IMR-90 (cell line): ENCODE data around the gene MSI1. TPM values are rescaled to one million over a fixed set of nuclear protein-coding genes. Genes with fewer than 3 reads are reported as not detected.

Experiments
- ATAC-seq: fragments of 200-7000 bp; cut with Tn5 transposase; 2 replicates; pipeline ENCODE4 v1.9.1; 2020; ENCODE audit warnings: low read depth, mild to moderate bottlenecking, moderate library complexity
- BruUV-seq: library from RNA; stranded (reverse); fragments of 400-500 nt; replicated peaks from 2 replicates; lab custom pipeline; 2021; lab: Mats Ljungman, UMichigan
- CTCF ChIA-PET: fragments of 300-600 bp; formaldehyde crosslinking; extraction: SDS; loops from one replicate; lab custom pipeline; 2021; ENCODE audit warnings: antibody characterized with exemption; lab: Yijun Ruan, JAX
- POLR2A ChIA-PET: fragments of 300-600 bp; sonication (Branson Sonifier 250); formaldehyde crosslinking; loops from one replicate; lab custom pipeline; 2022; ENCODE audit warnings: antibody characterized with exemption; ENCODE audit not compliant: unreplicated experiment; lab: Charles Lee
- DNase-seq: peaks from one replicate; pipeline ENCODE4 v3.0.0; 2013
- H2AFZ ChIP-seq: replicated peaks from 2 replicates; pipeline ENCODE3; 2013; ENCODE audit warnings: low read length, mild to moderate bottlenecking; ENCODE audit not compliant: poor library complexity
- H2AK5ac ChIP-seq: 2 replicates; pipeline ENCODE4 v1.6.1; 2013; ENCODE audit warnings: low read depth, low read length, inconsistent platforms
- H2AK9ac ChIP-seq: replicated peaks from 2 replicates; pipeline ENCODE3; 2013; ENCODE audit warnings: mild to moderate bottlenecking, low read depth, low read length, moderate library complexity; ENCODE audit not compliant: poor library complexity
- H2BK120ac ChIP-seq: 2 replicates; pipeline ENCODE4 v1.6.1; 2013; ENCODE audit warnings: low read depth, low read length, inconsistent platforms
- H2BK15ac ChIP-seq: 3 replicates; pipeline ENCODE4 v1.6.1; 2013; ENCODE audit warnings: low read depth, low read length, inconsistent platforms
- H2BK20ac ChIP-seq: 2 replicates; pipeline ENCODE4 v1.6.1; 2013; ENCODE audit warnings: low read depth, mild to moderate bottlenecking, inconsistent platforms, low read length, moderate library complexity
- H2BK5ac ChIP-seq: 2 replicates; pipeline ENCODE4 v1.6.1; 2013; ENCODE audit warnings: mild to moderate bottlenecking, low read depth, low read length, inconsistent platforms; ENCODE audit not compliant: poor library complexity, severe bottlenecking
- H3K14ac ChIP-seq: replicated peaks from 2 replicates; pipeline ENCODE4 v1.6.1; 2013; ENCODE audit warnings: low read depth, low read length, inconsistent platforms
- H3K18ac ChIP-seq: 2 replicates; pipeline ENCODE4 v1.6.1; 2013; ENCODE audit warnings: low read depth, low read length, control low read depth
- H3K23ac ChIP-seq: 2 replicates; pipeline ENCODE4 v1.6.1; 2013; ENCODE audit warnings: low read depth, low read length, inconsistent platforms
- H3K27ac ChIP-seq: 2 replicates; pipeline ENCODE4 v1.5.1; 2013; ENCODE audit warnings: mild to moderate bottlenecking, control low read depth, low read length; ENCODE audit not compliant: insufficient read depth
- H3K27me3 ChIP-seq: 2 replicates; pipeline ENCODE4 v1.6.1; 2013; ENCODE audit warnings: low read length; ENCODE audit not compliant: control insufficient read depth, insufficient read depth
- H3K36me3 ChIP-seq: 2 replicates; pipeline ENCODE4 v1.6.1; 2013; ENCODE audit warnings: low read length, mixed read lengths; ENCODE audit not compliant: control insufficient read depth, insufficient read depth
- H3K4ac ChIP-seq: 2 replicates; pipeline ENCODE4 v1.6.1; 2013; ENCODE audit warnings: low read depth, low read length, inconsistent platforms
- H3K4me1 ChIP-seq: 2 replicates; pipeline ENCODE4 v1.6.1; 2013; ENCODE audit warnings: low read length, mixed read lengths; ENCODE audit not compliant: control insufficient read depth, insufficient read depth
- H3K4me2 ChIP-seq: 2 replicates; pipeline ENCODE4 v1.6.1; 2013; ENCODE audit warnings: low read depth, mild to moderate bottlenecking, control low read depth, low read length, moderate library complexity
- H3K4me3 ChIP-seq: 2 replicates; pipeline ENCODE4 v1.5.1; 2013; ENCODE audit warnings: low read depth, mild to moderate bottlenecking, control low read depth, low read length, moderate library complexity; ENCODE audit not compliant: insufficient read depth
- H3K56ac ChIP-seq: 2 replicates; pipeline ENCODE4 v1.6.1; 2013; ENCODE audit warnings: low read length, inconsistent platforms; ENCODE audit not compliant: insufficient read depth; ENCODE audit errors: extremely low read depth
- H3K79me1 ChIP-seq, 2 experiments: 2 replicates each; pipeline ENCODE4 v1.6.1; 2013; ENCODE audit warnings: low read length in 2 of 2, inconsistent platforms in 1 of 2, low read depth in 1 of 2
- H3K9ac ChIP-seq: 2 replicates; pipeline ENCODE4 v1.6.1; 2013; ENCODE audit warnings: low read depth, low read length, control low read depth
- H3K9me1 ChIP-seq: 2 replicates; pipeline ENCODE4 v1.6.1; 2013; ENCODE audit warnings: low read length, inconsistent platforms; ENCODE audit not compliant: insufficient read depth
- H3K9me3 ChIP-seq: 2 replicates; pipeline ENCODE4 v1.6.1; 2013; ENCODE audit warnings: low read length; ENCODE audit not compliant: control insufficient read depth, insufficient read depth
- H4K20me1 ChIP-seq: 2 replicates; pipeline ENCODE4 v1.6.1; 2013; ENCODE audit warnings: low read length, inconsistent platforms; ENCODE audit not compliant: insufficient read depth
- H4K5ac ChIP-seq: 2 replicates; pipeline ENCODE4 v1.6.1; 2013; ENCODE audit warnings: mild to moderate bottlenecking, low read depth, low read length, control low read depth
- H4K8ac ChIP-seq, 2 experiments: 2 replicates each; pipeline ENCODE4 v1.6.1; 2013; ENCODE audit warnings: low read depth in 2 of 2, low read length in 2 of 2, control low read depth in 1 of 2, inconsistent platforms in 1 of 2
- H4K91ac ChIP-seq: 2 replicates; pipeline ENCODE4 v1.6.1; 2013; ENCODE audit warnings: low read depth, low read length, inconsistent platforms; ENCODE audit not compliant: insufficient read depth
- CEBPB ChIP-seq: IDR thresholded peaks from 2 replicates; pipeline ENCODE4 v1.6.1; 2012; ENCODE audit warnings: low read depth, low read length, improper control_type of control experiment
- RAD21 ChIP-seq: IDR thresholded peaks from 2 replicates; pipeline ENCODE4 v1.6.1; 2012; ENCODE audit warnings: low read length, improper control_type of control experiment
- WGBS, 2 experiments: methylation state at CpG; one replicate each; pipeline versions ENCODE4 v1.1.5 to v1.1.7; 2013; ENCODE audit warnings: missing lambda C conversion rate in 2 of 2; ENCODE audit not compliant: insufficient read length in 1 of 2; ENCODE audit errors: extremely low coverage in 2 of 2; 5-methylcytosine and 5-hydroxymethylcytosine counted together
- dilution Hi-C: fragments of 300-500 bp; cut with HindIII; formaldehyde crosslinking; loops from one replicate; pipeline ENCODE4 v1.14.3; 2018; ENCODE audit warnings: low sequenced_read_pairs; ENCODE audit not compliant: unreplicated experiment
- in situ Hi-C: fragments of 300-500 bp; cut with MboI; formaldehyde crosslinking; loops from 3 replicates; pipeline ENCODE4 v1.14.3; 2019; ENCODE audit warnings: low sequenced_read_pairs, inconsistent platforms, mixed read lengths
- intact Hi-C: fragments of 100-400 bp; cut with micrococcal nuclease; formaldehyde crosslinking; loops from 2 replicates; pipeline ENCODE4 v1.10.0; 2022
- polyA plus RNA-seq, 3 experiments: library from polyadenylated mRNA; depleted of rRNA; stranded (reverse); fragments of >200 nt; gene quantifications; 2 replicates each; pipeline ENCODE4 v1.2.3, GENCODE V29; 2012; ENCODE audit warnings: low replicate concordance in 1 of 3
- total RNA-seq: library from RNA; depleted of rRNA; stranded (reverse); fragments of >200 nt; gene quantifications from 2 replicates; pipeline ENCODE4 v1.2.3, GENCODE V29; 2012
- TF ChIP-seq, protein P1 (sequence below): fragments of 150-350 bp; IDR thresholded peaks from 2 replicates; pipeline ENCODE4 v1.6.1; 2016; ENCODE audit warnings: low read depth, mild to moderate bottlenecking, low read length, moderate library complexity, borderline replicate concordance

MSI1 gene
- total and polyA plus RNA-seq, 2 of the 4 experiments (the other 2 are of a cell fraction): not detected

DNA sequence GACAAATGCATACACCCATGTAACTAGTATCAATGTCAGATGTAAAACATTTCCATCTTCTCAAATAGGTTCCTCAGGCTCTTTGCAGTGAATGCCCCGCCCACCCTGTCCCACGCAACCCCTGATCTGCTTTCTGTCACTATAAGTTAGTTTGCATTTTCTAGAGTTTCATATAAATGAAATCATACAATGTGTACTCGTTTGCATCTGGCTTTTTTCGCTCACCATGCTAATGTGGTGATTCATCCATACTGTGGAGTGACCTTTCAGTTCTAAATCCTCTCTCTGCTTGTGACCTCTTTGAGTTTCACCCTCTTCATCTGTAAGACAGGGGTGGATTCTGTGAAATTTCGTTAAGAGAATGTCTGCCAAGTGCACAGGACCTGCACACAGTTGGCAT is 30.6 kb upstream of the MSI1 start:
- no peak overlapping the region for H2BK15ac ChIP-seq
- TF ChIP-seq, protein P1, sequence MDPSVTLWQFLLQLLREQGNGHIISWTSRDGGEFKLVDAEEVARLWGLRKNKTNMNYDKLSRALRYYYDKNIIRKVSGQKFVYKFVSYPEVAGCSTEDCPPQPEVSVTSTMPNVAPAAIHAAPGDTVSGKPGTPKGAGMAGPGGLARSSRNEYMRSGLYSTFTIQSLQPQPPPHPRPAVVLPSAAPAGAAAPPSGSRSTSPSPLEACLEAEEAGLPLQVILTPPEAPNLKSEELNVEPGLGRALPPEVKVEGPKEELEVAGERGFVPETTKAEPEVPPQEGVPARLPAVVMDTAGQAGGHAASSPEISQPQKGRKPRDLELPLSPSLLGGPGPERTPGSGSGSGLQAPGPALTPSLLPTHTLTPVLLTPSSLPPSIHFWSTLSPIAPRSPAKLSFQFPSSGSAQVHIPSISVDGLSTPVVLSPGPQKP: no peak
- TF ChIP-seq CEBPB (no peak), RAD21 (no peak)
- H3K27ac ChIP-seq: no peak overlapping the region
- H3K4ac ChIP-seq: no peak overlapping the region
- H3K36me3 ChIP-seq: no peaks in the 10 kb centered on the region
- H4K20me1 ChIP-seq: no peaks in the 10 kb centered on the region
- BruUV-seq: no TSS peak
- no peak overlapping the region for H4K8ac ChIP-seq
- no peak overlapping the region for H2BK20ac ChIP-seq
- H3K14ac ChIP-seq: no peak overlapping the region
- no peak overlapping the region for H2BK5ac ChIP-seq
- no peak overlapping the region for H3K4me2 ChIP-seq
- peak; percentile 89 for ATAC-seq
- WGBS, 2 experiments: no CpG with 5 or more reads among the region's 5 CpGs
- H2BK120ac ChIP-seq: no peak overlapping the region
- no peak overlapping the region for H3K18ac ChIP-seq
- H3K23ac ChIP-seq: no peak overlapping the region
- H4K5ac ChIP-seq: no peak overlapping the region
- no peak overlapping the region for H2AK5ac ChIP-seq
- no peak overlapping the region for H3K4me3 ChIP-seq
- intact Hi-C loops: no loop called here
- CTCF ChIA-PET: no interaction called here
- peaks cover 6% of the 10 kb centered on the region; the same call in 1 of the 2 replicates for H3K9me3 ChIP-seq
- no peak overlapping the region for H2AFZ ChIP-seq
- H3K56ac ChIP-seq: no peak overlapping the region
- peak overlapping the region; percentile 7 for H2AK9ac ChIP-seq
- POLR2A ChIA-PET: no interaction called here
- in situ Hi-C loops: no loop called here
- H3K79me1 ChIP-seq: no peaks in the 10 kb centered on the region
- DNase-seq: peak; percentile 75
- dilution Hi-C loops: no loop called here
- H3K9ac ChIP-seq: no peak overlapping the region
- H4K91ac ChIP-seq: no peak overlapping the region
- H3K27me3 ChIP-seq: peaks cover 32% of the 10 kb centered on the region
- H3K4me1 ChIP-seq: no peaks in the 10 kb centered on the region
- H3K9me1 ChIP-seq: no peaks in the 10 kb centered on the region
